Measurements from ENCODE around the gene RASD1. TPM values are rescaled to one million over a fixed set of nuclear protein-coding genes. Genes with fewer than 3 reads are reported as not detected.

Gene RASD1
- total RNA-seq, 1 experiment from 2014 or later = 59.0 TPM

- Histone ChIP-seq H3K4me1 (ENCODE audit: insufficient read depth, low read length) (peaks cover 12% of the 10 kb centered on the region), H3K4me2 (ENCODE audit: low read length) (no peak overlapping the region), H3K27ac (ENCODE audit: low read length) (no peak overlapping the region), H4K20me1 (ENCODE audit: low read length) (no peaks in the 10 kb centered on the region), H2AFZ (ENCODE audit: low read length) (no peak overlapping the region), H3K36me3 (ENCODE audit: low read depth, low read length) (no peaks in the 10 kb centered on the region), H3K9ac (ENCODE audit: low read length) (no peak overlapping the region), H3K9me2 (replicated peaks; ENCODE audit: low read length) (no peaks in the 10 kb centered on the region), H3K27me3 (ENCODE audit: low read length) (no peaks in the 10 kb centered on the region), H3K9me3 (ENCODE audit: low read length) (no peaks in the 10 kb centered on the region), H3F3A (ENCODE audit: low read length, unreplicated experiment) (no peaks in the 10 kb centered on the region), H3K79me2 (ENCODE audit: low read length) (no peaks in the 10 kb centered on the region), H3K4me3 (ENCODE audit: low read length) (no peak overlapping the region)
- BruUV-seq (replicated peaks) = no TSS peak
- intact Hi-C loops (cut with micrococcal nuclease) = no loop called here
- ATAC-seq (no peak), DNase-seq (no peak)
- ChIA-PET CTCF (no interaction called here), POLR2A (ENCODE audit: unreplicated experiment) (no interaction called here)
- TF ChIP-seq EZH2phosphoT487 (IDR thresholded peaks at IDR 0.05; ENCODE audit: borderline replicate concordance, low read length) = no peak
These were observed 10.1 kb upstream of the RASD1 start for GRCh38 chr17:17506181-17506741.

GRCh38 chr17:17505610-17506171 lies 9.5 kb upstream of the RASD1 start:
- H3F3A ChIP-seq (ENCODE audit: low read length, unreplicated experiment) = no peaks in the 10 kb centered on the region
- H3K27me3 ChIP-seq (ENCODE audit: low read length) = no peaks in the 10 kb centered on the region
- ATAC-seq = no peak

GRCh38 chr17:17505151-17505550 lies 9.0 kb upstream of the RASD1 start:
- POLR2A ChIA-PET (ENCODE audit: unreplicated experiment) = no interaction called here
- CTCF ChIA-PET = no interaction called here
- peaks cover 2% of the 10 kb centered on the region for H3K4me1 ChIP-seq (ENCODE audit: insufficient read depth, low read length)

More at GRCh38 chr17:17505610-17506171, 9.5 kb upstream of the RASD1 start:
- TF ChIP-seq CTCF (conservative IDR thresholded peaks at IDR 0.05; ENCODE audit: low read depth, low read length) (no peak), EZH2 (IDR thresholded peaks at IDR 0.05; ENCODE audit: low read length, unreplicated experiment) (no peak), EZH2phosphoT487 (IDR thresholded peaks at IDR 0.05; ENCODE audit: borderline replicate concordance, low read length) (no peak)
- Histone ChIP-seq H3K4me3 (ENCODE audit: low read length) (no peak overlapping the region), H3K4me1 (ENCODE audit: insufficient read depth, low read length) (peaks cover 7% of the 10 kb centered on the region), H4K20me1 (ENCODE audit: low read length) (no peaks in the 10 kb centered on the region), H3K9me3 (ENCODE audit: low read length) (no peaks in the 10 kb centered on the region), H3K27ac (ENCODE audit: low read length) (no peak overlapping the region), H3K9me2 (replicated peaks; ENCODE audit: low read length) (no peaks in the 10 kb centered on the region), H3K9ac (ENCODE audit: low read length) (no peak overlapping the region), H3K79me2 (ENCODE audit: low read length) (no peaks in the 10 kb centered on the region), H2AFZ (ENCODE audit: low read length) (no peak overlapping the region), H3K36me3 (ENCODE audit: low read depth, low read length) (no peaks in the 10 kb centered on the region), H3K4me2 (ENCODE audit: low read length) (no peak overlapping the region)
- BruUV-seq (replicated peaks) = no TSS peak
- intact Hi-C loops (cut with micrococcal nuclease) = no loop called here
- POLR2A ChIA-PET (ENCODE audit: unreplicated experiment) = no interaction called here
- no peak for DNase-seq
- CTCF ChIA-PET = no interaction called here

More at GRCh38 chr17:17505151-17505550, 9.0 kb upstream of the RASD1 start:
- no peak overlapping the region for H3K27ac ChIP-seq (ENCODE audit: low read length)
- H4K20me1 ChIP-seq (ENCODE audit: low read length) = no peaks in the 10 kb centered on the region
- H3F3A ChIP-seq (ENCODE audit: low read length, unreplicated experiment) = no peaks in the 10 kb centered on the region
- no peak overlapping the region for H3K4me2 ChIP-seq (ENCODE audit: low read length)
- no peak overlapping the region for H3K9ac ChIP-seq (ENCODE audit: low read length)
- intact Hi-C loops (cut with micrococcal nuclease) = no loop called here
- DNase-seq (no peak), ATAC-seq (no peak)
- no peaks in the 10 kb centered on the region for H3K9me3 ChIP-seq (ENCODE audit: low read length)
- H3K36me3 ChIP-seq (ENCODE audit: low read depth, low read length) = no peaks in the 10 kb centered on the region
- no peaks in the 10 kb centered on the region for H3K27me3 ChIP-seq (ENCODE audit: low read length)
- no peak overlapping the region for H3K4me3 ChIP-seq (ENCODE audit: low read length)
- no peaks in the 10 kb centered on the region for H3K79me2 ChIP-seq (ENCODE audit: low read length)
- H2AFZ ChIP-seq (ENCODE audit: low read length) = no peak overlapping the region
- H3K9me2 ChIP-seq (replicated peaks; ENCODE audit: low read length) = no peaks in the 10 kb centered on the region
- TF ChIP-seq EZH2phosphoT487 (IDR thresholded peaks at IDR 0.05; ENCODE audit: borderline replicate concordance, low read length) = no peak
- TF ChIP-seq EZH2 (IDR thresholded peaks at IDR 0.05; ENCODE audit: low read length, unreplicated experiment) = no peak
- TF ChIP-seq CTCF (conservative IDR thresholded peaks at IDR 0.05; ENCODE audit: low read depth, low read length) = no peak
- no TSS peak for BruUV-seq (replicated peaks)
